ENCODE data around the gene SMARCD3. TPM values are rescaled to one million over a fixed set of nuclear protein-coding genes. Genes with fewer than 3 reads are reported as not detected.

Gene SMARCD3
- total RNA-seq, 1 donor from 2014 or later, result 101 TPM

- H3K4me1 ChIP-seq (ENCODE audit: control insufficient read depth in 3 of 3, insufficient read depth in 3 of 3, low read length in 3 of 3), result no peaks in the 10 kb centered on the region
Measured at GRCh38 chr7:151205730-151206129, 42.8 kb downstream of the SMARCD3 start.

GRCh38 chr7:151204383-151205032 is 44.0 kb downstream of the SMARCD3 start:
- H3K9me3 ChIP-seq (ENCODE audit: control insufficient read depth in 3 of 3, low read length in 3 of 3), result no peaks in the 10 kb centered on the region
- no peaks in the 10 kb centered on the region for H3K36me3 ChIP-seq (ENCODE audit: control insufficient read depth in 3 of 3, insufficient read depth in 3 of 3, low read length in 3 of 3)
- peaks cover 40 to 69% (median 47%) of the 10 kb centered on the region in 3 donors for H3K27me3 ChIP-seq (ENCODE audit: control insufficient read depth in 3 of 3, insufficient read depth in 3 of 3, low read length in 3 of 3)
- no peak overlapping the region for H3K9ac ChIP-seq (ENCODE audit: low read depth in 1 of 3, low read length in 3 of 3)
- H3K4me1 ChIP-seq (ENCODE audit: control insufficient read depth in 3 of 3, insufficient read depth in 3 of 3, low read length in 3 of 3), result peaks cover under 1 to 5% (median 4%) of the 10 kb centered on the region in 3 donors
- H3K27ac ChIP-seq (ENCODE audit: low read depth, low read length), result no peak overlapping the region
- no peak overlapping the region for H3K4me3 ChIP-seq (ENCODE audit: low read length in 3 of 3)

More at GRCh38 chr7:151205730-151206129, 42.8 kb downstream of the SMARCD3 start:
- Histone ChIP-seq H3K9me3 (ENCODE audit: control insufficient read depth in 3 of 3, low read length in 3 of 3) (no peaks in the 10 kb centered on the region), H3K9ac (ENCODE audit: low read depth in 1 of 3, low read length in 3 of 3) (no peak overlapping the region), H3K4me3 (ENCODE audit: low read length in 3 of 3) (no peak overlapping the region), H3K36me3 (ENCODE audit: control insufficient read depth in 3 of 3, insufficient read depth in 3 of 3, low read length in 3 of 3) (peaks cover 0 to 3% (median under 1%) of the 10 kb centered on the region in 3 donors), H3K27me3 (ENCODE audit: control insufficient read depth in 3 of 3, insufficient read depth in 3 of 3, low read length in 3 of 3) (peaks cover 32 to 58% (median 40%) of the 10 kb centered on the region in 3 donors), H3K27ac (ENCODE audit: low read depth, low read length) (no peak overlapping the region)

- Histone ChIP-seq H3K27ac (ENCODE audit: low read depth, low read length) (no peak overlapping the region), H3K9ac (ENCODE audit: low read depth in 1 of 3, low read length in 3 of 3) (no peak overlapping the region), H3K9me3 (ENCODE audit: control insufficient read depth in 3 of 3, low read length in 3 of 3) (no peaks in the 10 kb centered on the region), H3K4me3 (ENCODE audit: low read length in 3 of 3) (no peak overlapping the region), H3K4me1 (ENCODE audit: control insufficient read depth in 3 of 3, insufficient read depth in 3 of 3, low read length in 3 of 3) (peaks cover 2 to 8% (median 7%) of the 10 kb centered on the region in 3 donors), H3K27me3 (ENCODE audit: control insufficient read depth in 3 of 3, insufficient read depth in 3 of 3, low read length in 3 of 3) (peaks cover 42 to 80% (median 49%) of the 10 kb centered on the region in 3 donors), H3K36me3 (ENCODE audit: control insufficient read depth in 3 of 3, insufficient read depth in 3 of 3, low read length in 3 of 3) (no peaks in the 10 kb centered on the region)
Measured at GRCh38 chr7:151202836-151203235, 45.7 kb downstream of the SMARCD3 start.

GRCh38 chr7:151201751-151202150 is 46.7 kb downstream of the SMARCD3 start:
- Histone ChIP-seq H3K4me3 (ENCODE audit: low read length in 3 of 3) (no peak overlapping the region), H3K9me3 (ENCODE audit: control insufficient read depth in 3 of 3, low read length in 3 of 3) (no peaks in the 10 kb centered on the region), H3K36me3 (ENCODE audit: control insufficient read depth in 3 of 3, insufficient read depth in 3 of 3, low read length in 3 of 3) (no peaks in the 10 kb centered on the region), H3K27ac (ENCODE audit: low read depth, low read length) (no peak overlapping the region), H3K27me3 (ENCODE audit: control insufficient read depth in 3 of 3, insufficient read depth in 3 of 3, low read length in 3 of 3) (peaks cover 42 to 77% (median 50%) of the 10 kb centered on the region in 3 donors), H3K4me1 (ENCODE audit: control insufficient read depth in 3 of 3, insufficient read depth in 3 of 3, low read length in 3 of 3) (peaks cover 4 to 8% (median 7%) of the 10 kb centered on the region in 3 donors), H3K9ac (ENCODE audit: low read depth in 1 of 3, low read length in 3 of 3) (no peak overlapping the region)

- Histone ChIP-seq H3K9me3 (ENCODE audit: control insufficient read depth in 3 of 3, low read length in 3 of 3) (no peaks in the 10 kb centered on the region), H3K4me1 (ENCODE audit: control insufficient read depth in 3 of 3, insufficient read depth in 3 of 3, low read length in 3 of 3) (peaks cover 5 to 8% (median 7%) of the 10 kb centered on the region in 3 donors), H3K27me3 (ENCODE audit: control insufficient read depth in 3 of 3, insufficient read depth in 3 of 3, low read length in 3 of 3) (peaks cover 42 to 80% (median 50%) of the 10 kb centered on the region in 3 donors), H3K27ac (ENCODE audit: low read depth, low read length) (no peak overlapping the region), H3K36me3 (ENCODE audit: control insufficient read depth in 3 of 3, insufficient read depth in 3 of 3, low read length in 3 of 3) (no peaks in the 10 kb centered on the region), H3K4me3 (ENCODE audit: low read length in 3 of 3) (no peak overlapping the region), H3K9ac (ENCODE audit: low read depth in 1 of 3, low read length in 3 of 3) (no peak overlapping the region)
Measured at GRCh38 chr7:151201344-151201743, 47.1 kb downstream of the SMARCD3 start.

GRCh38 chr7:151198945-151199848 is 49.3 kb downstream of the SMARCD3 start:
- no peak overlapping the region for H3K4me3 ChIP-seq (ENCODE audit: low read length in 3 of 3)
- no peaks in the 10 kb centered on the region for H3K36me3 ChIP-seq (ENCODE audit: control insufficient read depth in 3 of 3, insufficient read depth in 3 of 3, low read length in 3 of 3)
- no peaks in the 10 kb centered on the region for H3K9me3 ChIP-seq (ENCODE audit: control insufficient read depth in 3 of 3, low read length in 3 of 3)
- H3K4me1 ChIP-seq (ENCODE audit: control insufficient read depth in 3 of 3, insufficient read depth in 3 of 3, low read length in 3 of 3), result peaks cover 7 to 8% (median 8%) of the 10 kb centered on the region in 3 donors
- peaks cover 32 to 72% (median 36%) of the 10 kb centered on the region in 3 donors for H3K27me3 ChIP-seq (ENCODE audit: control insufficient read depth in 3 of 3, insufficient read depth in 3 of 3, low read length in 3 of 3)
- no peak overlapping the region for H3K9ac ChIP-seq (ENCODE audit: low read depth in 1 of 3, low read length in 3 of 3)
- no peak overlapping the region for H3K27ac ChIP-seq (ENCODE audit: low read depth, low read length)

GRCh38 chr7:151197932-151198331 is 50.6 kb downstream of the SMARCD3 start:
- Histone ChIP-seq H3K4me1 (ENCODE audit: control insufficient read depth in 3 of 3, insufficient read depth in 3 of 3, low read length in 3 of 3) (peaks cover 7 to 8% (median 8%) of the 10 kb centered on the region in 3 donors), H3K9ac (ENCODE audit: low read depth in 1 of 3, low read length in 3 of 3) (no peak overlapping the region), H3K9me3 (ENCODE audit: control insufficient read depth in 3 of 3, low read length in 3 of 3) (no peaks in the 10 kb centered on the region), H3K27me3 (ENCODE audit: control insufficient read depth in 3 of 3, insufficient read depth in 3 of 3, low read length in 3 of 3) (peaks cover 19 to 59% (median 24%) of the 10 kb centered on the region in 3 donors), H3K4me3 (ENCODE audit: low read length in 3 of 3) (no peak overlapping the region), H3K27ac (ENCODE audit: low read depth, low read length) (no peak overlapping the region), H3K36me3 (ENCODE audit: control insufficient read depth in 3 of 3, insufficient read depth in 3 of 3, low read length in 3 of 3) (no peaks in the 10 kb centered on the region)

GRCh38 chr7:151195616-151196450 is 52.7 kb downstream of the SMARCD3 start:
- Histone ChIP-seq H3K4me3 (ENCODE audit: low read length in 3 of 3) (no peak overlapping the region), H3K27ac (ENCODE audit: low read depth, low read length) (no peak overlapping the region), H3K9me3 (ENCODE audit: control insufficient read depth in 3 of 3, low read length in 3 of 3) (no peaks in the 10 kb centered on the region), H3K36me3 (ENCODE audit: control insufficient read depth in 3 of 3, insufficient read depth in 3 of 3, low read length in 3 of 3) (no peaks in the 10 kb centered on the region), H3K9ac (ENCODE audit: low read depth in 1 of 3, low read length in 3 of 3) (no peak overlapping the region), H3K27me3 (ENCODE audit: control insufficient read depth in 3 of 3, insufficient read depth in 3 of 3, low read length in 3 of 3) (peaks cover 10 to 41% (median 16%) of the 10 kb centered on the region in 3 donors), H3K4me1 (ENCODE audit: control insufficient read depth in 3 of 3, insufficient read depth in 3 of 3, low read length in 3 of 3) (peaks cover 20 to 23% (median 20%) of the 10 kb centered on the region in 3 donors)

- Histone ChIP-seq H3K36me3 (ENCODE audit: control insufficient read depth in 3 of 3, insufficient read depth in 3 of 3, low read length in 3 of 3) (no peaks in the 10 kb centered on the region), H3K4me3 (ENCODE audit: low read length in 3 of 3) (no peak overlapping the region), H3K27me3 (ENCODE audit: control insufficient read depth in 3 of 3, insufficient read depth in 3 of 3, low read length in 3 of 3) (peaks cover 0 to 28% (median 8%) of the 10 kb centered on the region in 3 donors), H3K9me3 (ENCODE audit: control insufficient read depth in 3 of 3, low read length in 3 of 3) (no peaks in the 10 kb centered on the region), H3K9ac (ENCODE audit: low read depth in 1 of 3, low read length in 3 of 3) (no peak overlapping the region), H3K27ac (ENCODE audit: low read depth, low read length) (no peak overlapping the region), H3K4me1 (ENCODE audit: control insufficient read depth in 3 of 3, insufficient read depth in 3 of 3, low read length in 3 of 3) (peaks cover 13 to 27% (median 20%) of the 10 kb centered on the region in 3 donors)
Measured at GRCh38 chr7:151194188-151194587, 54.3 kb downstream of the SMARCD3 start.

Measured in skeletal muscle tissue (tissue), 4 donors.